IMR-90 (cell line): ENCODE results near the gene TMEM107. TPM values are rescaled to one million over a fixed set of nuclear protein-coding genes. Genes with fewer than 3 reads are reported as not detected.

Experiments
- ATAC-seq: fragments of 200-7000 bp; cut with Tn5 transposase; 2 replicates; pipeline ENCODE4 v1.9.1; 2020; ENCODE audit warnings: low read depth, mild to moderate bottlenecking, moderate library complexity
- BruUV-seq: library from RNA; stranded (reverse); fragments of 400-500 nt; replicated peaks from 2 replicates; lab custom pipeline; 2021; lab: Mats Ljungman, UMichigan
- CTCF ChIA-PET: fragments of 300-600 bp; formaldehyde crosslinking; extraction: SDS; loops from one replicate; lab custom pipeline; 2021; ENCODE audit warnings: antibody characterized with exemption; lab: Yijun Ruan, JAX
- POLR2A ChIA-PET: fragments of 300-600 bp; sonication (Branson Sonifier 250); formaldehyde crosslinking; loops from one replicate; lab custom pipeline; 2022; ENCODE audit warnings: antibody characterized with exemption; ENCODE audit not compliant: unreplicated experiment; lab: Charles Lee
- DNase-seq: peaks from one replicate; pipeline ENCODE4 v3.0.0; 2013
- H2AFZ ChIP-seq: replicated peaks from 2 replicates; pipeline ENCODE3; 2013; ENCODE audit warnings: low read length, mild to moderate bottlenecking; ENCODE audit not compliant: poor library complexity
- H2AK5ac ChIP-seq: 2 replicates; pipeline ENCODE4 v1.6.1; 2013; ENCODE audit warnings: low read depth, low read length, inconsistent platforms
- H2AK9ac ChIP-seq: replicated peaks from 2 replicates; pipeline ENCODE3; 2013; ENCODE audit warnings: mild to moderate bottlenecking, low read depth, low read length, moderate library complexity; ENCODE audit not compliant: poor library complexity
- H2BK120ac ChIP-seq: 2 replicates; pipeline ENCODE4 v1.6.1; 2013; ENCODE audit warnings: low read depth, low read length, inconsistent platforms
- H2BK15ac ChIP-seq: 3 replicates; pipeline ENCODE4 v1.6.1; 2013; ENCODE audit warnings: low read depth, low read length, inconsistent platforms
- H2BK20ac ChIP-seq: 2 replicates; pipeline ENCODE4 v1.6.1; 2013; ENCODE audit warnings: low read depth, mild to moderate bottlenecking, inconsistent platforms, low read length, moderate library complexity
- H2BK5ac ChIP-seq: 2 replicates; pipeline ENCODE4 v1.6.1; 2013; ENCODE audit warnings: mild to moderate bottlenecking, low read depth, low read length, inconsistent platforms; ENCODE audit not compliant: poor library complexity, severe bottlenecking
- H3K14ac ChIP-seq: replicated peaks from 2 replicates; pipeline ENCODE4 v1.6.1; 2013; ENCODE audit warnings: low read depth, low read length, inconsistent platforms
- H3K18ac ChIP-seq: 2 replicates; pipeline ENCODE4 v1.6.1; 2013; ENCODE audit warnings: low read depth, low read length, control low read depth
- H3K23ac ChIP-seq: 2 replicates; pipeline ENCODE4 v1.6.1; 2013; ENCODE audit warnings: low read depth, low read length, inconsistent platforms
- H3K27ac ChIP-seq: 2 replicates; pipeline ENCODE4 v1.5.1; 2013; ENCODE audit warnings: mild to moderate bottlenecking, control low read depth, low read length; ENCODE audit not compliant: insufficient read depth
- H3K27me3 ChIP-seq: 2 replicates; pipeline ENCODE4 v1.6.1; 2013; ENCODE audit warnings: low read length; ENCODE audit not compliant: control insufficient read depth, insufficient read depth
- H3K36me3 ChIP-seq: 2 replicates; pipeline ENCODE4 v1.6.1; 2013; ENCODE audit warnings: low read length, mixed read lengths; ENCODE audit not compliant: control insufficient read depth, insufficient read depth
- H3K4ac ChIP-seq: 2 replicates; pipeline ENCODE4 v1.6.1; 2013; ENCODE audit warnings: low read depth, low read length, inconsistent platforms
- H3K4me1 ChIP-seq: 2 replicates; pipeline ENCODE4 v1.6.1; 2013; ENCODE audit warnings: low read length, mixed read lengths; ENCODE audit not compliant: control insufficient read depth, insufficient read depth
- H3K4me2 ChIP-seq: 2 replicates; pipeline ENCODE4 v1.6.1; 2013; ENCODE audit warnings: low read depth, mild to moderate bottlenecking, control low read depth, low read length, moderate library complexity
- H3K4me3 ChIP-seq: 2 replicates; pipeline ENCODE4 v1.5.1; 2013; ENCODE audit warnings: low read depth, mild to moderate bottlenecking, control low read depth, low read length, moderate library complexity; ENCODE audit not compliant: insufficient read depth
- H3K56ac ChIP-seq: 2 replicates; pipeline ENCODE4 v1.6.1; 2013; ENCODE audit warnings: low read length, inconsistent platforms; ENCODE audit not compliant: insufficient read depth; ENCODE audit errors: extremely low read depth
- H3K79me1 ChIP-seq, 2 experiments: 2 replicates each; pipeline ENCODE4 v1.6.1; 2013; ENCODE audit warnings: low read length in 2 of 2, inconsistent platforms in 1 of 2, low read depth in 1 of 2
- H3K9ac ChIP-seq: 2 replicates; pipeline ENCODE4 v1.6.1; 2013; ENCODE audit warnings: low read depth, low read length, control low read depth
- H3K9me1 ChIP-seq: 2 replicates; pipeline ENCODE4 v1.6.1; 2013; ENCODE audit warnings: low read length, inconsistent platforms; ENCODE audit not compliant: insufficient read depth
- H3K9me3 ChIP-seq: 2 replicates; pipeline ENCODE4 v1.6.1; 2013; ENCODE audit warnings: low read length; ENCODE audit not compliant: control insufficient read depth, insufficient read depth
- H4K20me1 ChIP-seq: 2 replicates; pipeline ENCODE4 v1.6.1; 2013; ENCODE audit warnings: low read length, inconsistent platforms; ENCODE audit not compliant: insufficient read depth
- H4K5ac ChIP-seq: 2 replicates; pipeline ENCODE4 v1.6.1; 2013; ENCODE audit warnings: mild to moderate bottlenecking, low read depth, low read length, control low read depth
- H4K8ac ChIP-seq, 2 experiments: 2 replicates each; pipeline ENCODE4 v1.6.1; 2013; ENCODE audit warnings: low read depth in 2 of 2, low read length in 2 of 2, control low read depth in 1 of 2, inconsistent platforms in 1 of 2
- H4K91ac ChIP-seq: 2 replicates; pipeline ENCODE4 v1.6.1; 2013; ENCODE audit warnings: low read depth, low read length, inconsistent platforms; ENCODE audit not compliant: insufficient read depth
- BHLHE40 ChIP-seq: fragments of 150-350 bp; IDR thresholded peaks from 2 replicates; pipeline ENCODE4 v1.6.1; 2016; ENCODE audit warnings: mild to moderate bottlenecking, low read depth, low read length
- CHD1 ChIP-seq: IDR thresholded peaks from 2 replicates; pipeline ENCODE4 v1.6.1; 2012; ENCODE audit warnings: low read depth, low read length, improper control_type of control experiment
- CTCF ChIP-seq: conservative IDR thresholded peaks from 2 replicates; pipeline ENCODE4 v1.5.1; 2012; ENCODE audit warnings: mild to moderate bottlenecking, low read depth, low read length, improper control_type of control experiment
- ELK1 ChIP-seq: fragments of 150-350 bp; IDR thresholded peaks from 2 replicates; pipeline ENCODE4 v1.6.1; 2016; ENCODE audit warnings: low read depth, mild to moderate bottlenecking, low read length, moderate library complexity, borderline replicate concordance
- FOS ChIP-seq: fragments of 150-350 bp; IDR thresholded peaks from 2 replicates; pipeline ENCODE4 v1.6.1; 2016; ENCODE audit warnings: low read depth, low read length
- MAFK ChIP-seq: IDR thresholded peaks from 2 replicates; pipeline ENCODE4 v1.6.1; 2012; ENCODE audit warnings: low read depth, low read length, improper control_type of control experiment
- MAZ ChIP-seq: IDR thresholded peaks from 2 replicates; pipeline ENCODE4 v1.6.1; 2012; ENCODE audit warnings: low read depth, mild to moderate bottlenecking, low read length, improper control_type of control experiment, moderate library complexity, borderline replicate concordance
- MXI1 ChIP-seq: IDR thresholded peaks from 2 replicates; pipeline ENCODE4 v1.6.1; 2012; ENCODE audit warnings: low read depth, mild to moderate bottlenecking, low read length, moderate library complexity, borderline replicate concordance
- NFE2L2 ChIP-seq: fragments of 150-350 bp; IDR thresholded peaks from 2 replicates; pipeline ENCODE4 v1.6.1; 2016; ENCODE audit warnings: low read depth, mild to moderate bottlenecking, low read length
- POLR2A ChIP-seq: IDR thresholded peaks from 2 replicates; pipeline ENCODE4 v1.6.1; 2012; ENCODE audit warnings: mild to moderate bottlenecking, low read depth, low read length
- RAD21 ChIP-seq: IDR thresholded peaks from 2 replicates; pipeline ENCODE4 v1.6.1; 2012; ENCODE audit warnings: low read length, improper control_type of control experiment
- RCOR1 ChIP-seq: IDR thresholded peaks from 2 replicates; pipeline ENCODE4 v1.6.1; 2012; ENCODE audit warnings: mild to moderate bottlenecking, low read length, improper control_type of control experiment; ENCODE audit not compliant: insufficient replicate concordance
- RFX5 ChIP-seq: IDR thresholded peaks from 2 replicates; pipeline ENCODE4 v1.8.0; 2012; ENCODE audit warnings: low read depth, mild to moderate bottlenecking, low read length, moderate library complexity
- SMC3 ChIP-seq: fragments of 150-350 bp; IDR thresholded peaks from 2 replicates; pipeline ENCODE4 v1.6.1; 2016; ENCODE audit warnings: low read depth, mild to moderate bottlenecking, antibody characterized with exemption, low read length, moderate library complexity
- USF2 ChIP-seq: fragments of 150-350 bp; IDR thresholded peaks from 2 replicates; pipeline ENCODE4 v1.6.1; 2017; ENCODE audit warnings: mild to moderate bottlenecking, antibody characterized with exemption, low read length, low read depth
- WGBS, 2 experiments: methylation state at CpG; one replicate each; pipeline versions ENCODE4 v1.1.5 to v1.1.7; 2013; ENCODE audit warnings: missing lambda C conversion rate in 2 of 2; ENCODE audit not compliant: insufficient read length in 1 of 2; ENCODE audit errors: extremely low coverage in 2 of 2; 5-methylcytosine and 5-hydroxymethylcytosine counted together
- dilution Hi-C: fragments of 300-500 bp; cut with HindIII; formaldehyde crosslinking; loops from one replicate; pipeline ENCODE4 v1.14.3; 2018; ENCODE audit warnings: low sequenced_read_pairs; ENCODE audit not compliant: unreplicated experiment
- in situ Hi-C: fragments of 300-500 bp; cut with MboI; formaldehyde crosslinking; loops from 3 replicates; pipeline ENCODE4 v1.14.3; 2019; ENCODE audit warnings: low sequenced_read_pairs, inconsistent platforms, mixed read lengths
- intact Hi-C: fragments of 100-400 bp; cut with micrococcal nuclease; formaldehyde crosslinking; loops from 2 replicates; pipeline ENCODE4 v1.10.0; 2022
- polyA plus RNA-seq, 3 experiments: library from polyadenylated mRNA; depleted of rRNA; stranded (reverse); fragments of >200 nt; gene quantifications; 2 replicates each; pipeline ENCODE4 v1.2.3, GENCODE V29; 2012; ENCODE audit warnings: low replicate concordance in 1 of 3
- total RNA-seq: library from RNA; depleted of rRNA; stranded (reverse); fragments of >200 nt; gene quantifications from 2 replicates; pipeline ENCODE4 v1.2.3, GENCODE V29; 2012

Gene TMEM107
- total and polyA plus RNA-seq, 2 of the 4 experiments (the other 2 are of a cell fraction) = 12.9 to 14.3 TPM

GRCh38 chr17:8159459-8160223, 16.5 kb downstream of the TMEM107 start:
- POLR2A ChIA-PET = interaction anchor here (1.1 kb wide), 1 partner anchor 13 kb away, joined by 4 read pairs; no protein-coding TSS in a partner anchor
- TF ChIP-seq ELK1 (no peak), BHLHE40 (no peak), RCOR1 (no peak), MAZ (no peak), POLR2A (no peak), RAD21 (no peak), USF2 (no peak), CTCF (no peak), MAFK (no peak), CHD1 (no peak), RFX5 (no peak), NFE2L2 (no peak), FOS (no peak), MXI1 (no peak), SMC3 (no peak)

More at GRCh38 chr17:8159459-8160223, 16.5 kb downstream of the TMEM107 start:
- no peak overlapping the region for H4K8ac ChIP-seq
- CTCF ChIA-PET = interaction anchor here (1.1 kb wide), 1 partner anchor 21 kb away, joined by 3 read pairs; no protein-coding TSS in a partner anchor
- H3K9ac ChIP-seq = no peak overlapping the region
- no peak overlapping the region for H3K56ac ChIP-seq
- H3K9me3 ChIP-seq = no peaks in the 10 kb centered on the region
- no peak overlapping the region for H2BK20ac ChIP-seq
- H3K27me3 ChIP-seq = no peaks in the 10 kb centered on the region
- no peak overlapping the region for H2BK120ac ChIP-seq
- peaks cover 14% of the 10 kb centered on the region for H4K20me1 ChIP-seq
- DNase-seq (no peak), ATAC-seq (no peak)
- dilution Hi-C loops = no loop called here
- H3K36me3 ChIP-seq = peaks cover 15% of the 10 kb centered on the region
- H3K4me2 ChIP-seq = no peak overlapping the region
- intact Hi-C loops = loop anchor here (5.0 kb wide), 1 partner anchor 77 kb away; no protein-coding TSS in a partner anchor
- no peak overlapping the region for H4K91ac ChIP-seq
- WGBS, 2 experiments = no CpG with 5 or more reads among the region's 4 CpGs
- H3K79me1 ChIP-seq = peaks cover 21 to 53% of the 10 kb centered on the region in 2 experiments
- in situ Hi-C loops = loop anchor here (25.0 kb wide), 1 partner anchor 922 kb away; the partner anchor contains the start of genes DVL2, GABARAP and PHF23
- H3K4me1 ChIP-seq = peaks cover 29% of the 10 kb centered on the region
- no peak overlapping the region for H2AK5ac ChIP-seq
- H3K4ac ChIP-seq = no peak overlapping the region
- H3K23ac ChIP-seq = no peak overlapping the region
- no peak overlapping the region for H2BK15ac ChIP-seq
- no peak overlapping the region for H2AK9ac ChIP-seq
- no peak overlapping the region for H3K14ac ChIP-seq
- no peak overlapping the region for H3K18ac ChIP-seq
- H2BK5ac ChIP-seq = no peak overlapping the region
- H3K4me3 ChIP-seq = no peak overlapping the region
- no peak overlapping the region for H2AFZ ChIP-seq
- H3K9me1 ChIP-seq = peaks cover 15% of the 10 kb centered on the region
- H4K5ac ChIP-seq = no peak overlapping the region
- BruUV-seq = no TSS peak
- no peak overlapping the region for H3K27ac ChIP-seq
